ENCODE measurements around the gene ITGB3. TPM values are rescaled to one million over a fixed set of nuclear protein-coding genes. Genes with fewer than 3 reads are reported as not detected.

The ITGB3 gene
- total RNA-seq, 2 donors from 2014 or later = 68.1 to 197 TPM

- Histone ChIP-seq H3K4me3 (no peak overlapping the region), H3K9me3 (no peaks in the 10 kb centered on the region), H3K4me1 (ENCODE audit: control insufficient read depth in 1 of 2, low read depth in 2 of 2) (peaks cover 3 to 16% of the 10 kb centered on the region in 2 donors), H3K36me3 (no peaks in the 10 kb centered on the region), H3K27me3 (replicated peaks; ENCODE audit: insufficient read depth) (no peaks in the 10 kb centered on the region), H3K27ac (no peak overlapping the region)
- no peak for TF ChIP-seq CTCF (IDR thresholded peaks at IDR 0.05)
- ATAC-seq (ENCODE audit: insufficient number of reproducible peaks, low FRiP score, low read depth) (no peak), DNase-seq (ENCODE audit: low spot score) (no peak)
These were observed 21.2 kb upstream of the ITGB3 start for GRCh38 chr17:47232465-47232864.

- Histone ChIP-seq H3K36me3 (no peaks in the 10 kb centered on the region), H3K9me3 (no peaks in the 10 kb centered on the region), H3K4me1 (ENCODE audit: control insufficient read depth in 1 of 2, low read depth in 2 of 2) (peaks cover 8 to 21% of the 10 kb centered on the region in 2 donors), H3K4me3 (no peak overlapping the region), H3K27ac (no peak overlapping the region), H3K27me3 (replicated peaks; ENCODE audit: insufficient read depth) (no peaks in the 10 kb centered on the region)
- no peak for DNase-seq (ENCODE audit: low spot score)
- no peak for ATAC-seq (ENCODE audit: insufficient number of reproducible peaks, low FRiP score, low read depth)
- no peak for TF ChIP-seq CTCF (IDR thresholded peaks at IDR 0.05)
These were observed 18.1 kb upstream of the ITGB3 start for GRCh38 chr17:47235506-47235905.

GRCh38 chr17:47235923-47236322 is 17.7 kb upstream of the ITGB3 start:
- H3K27ac ChIP-seq = no peak overlapping the region
- ATAC-seq (ENCODE audit: insufficient number of reproducible peaks, low FRiP score, low read depth) (no peak), DNase-seq (ENCODE audit: low spot score) (no peak)
- no peak overlapping the region for H3K4me3 ChIP-seq
- no peaks in the 10 kb centered on the region for H3K36me3 ChIP-seq
- H3K4me1 ChIP-seq (ENCODE audit: control insufficient read depth in 1 of 2, low read depth in 2 of 2) = peaks cover 8 to 22% of the 10 kb centered on the region in 2 donors
- no peak for TF ChIP-seq CTCF (IDR thresholded peaks at IDR 0.05)
- no peaks in the 10 kb centered on the region for H3K27me3 ChIP-seq (replicated peaks; ENCODE audit: insufficient read depth)
- no peaks in the 10 kb centered on the region for H3K9me3 ChIP-seq

GRCh38 chr17:47237841-47238240 is 15.8 kb upstream of the ITGB3 start:
- TF ChIP-seq CTCF (IDR thresholded peaks at IDR 0.05) = no peak
- ATAC-seq (ENCODE audit: insufficient number of reproducible peaks, low FRiP score, low read depth) (no peak), DNase-seq (ENCODE audit: low spot score) (no peak)
- H3K9me3 ChIP-seq = no peaks in the 10 kb centered on the region
- H3K27ac ChIP-seq = no peak overlapping the region
- H3K27me3 ChIP-seq (replicated peaks; ENCODE audit: insufficient read depth) = no peaks in the 10 kb centered on the region
- no peak overlapping the region for H3K4me3 ChIP-seq
- peaks cover 8 to 25% of the 10 kb centered on the region in 2 donors for H3K4me1 ChIP-seq (ENCODE audit: control insufficient read depth in 1 of 2, low read depth in 2 of 2)
- no peaks in the 10 kb centered on the region for H3K36me3 ChIP-seq

GRCh38 chr17:47238321-47239010 is 15.2 kb upstream of the ITGB3 start:
- DNase-seq (ENCODE audit: low spot score) = no peak
- Histone ChIP-seq H3K36me3 (no peaks in the 10 kb centered on the region), H3K4me1 (ENCODE audit: control insufficient read depth in 1 of 2, low read depth in 2 of 2) (peaks cover 8 to 25% of the 10 kb centered on the region in 2 donors), H3K4me3 (no peak overlapping the region), H3K27ac (peak overlapping the region in 1 of 2 donors; percentile 85), H3K9me3 (no peaks in the 10 kb centered on the region), H3K27me3 (replicated peaks; ENCODE audit: insufficient read depth) (no peaks in the 10 kb centered on the region)
- TF ChIP-seq CTCF (IDR thresholded peaks at IDR 0.05) = no peak
- ATAC-seq (ENCODE audit: insufficient number of reproducible peaks, low FRiP score, low read depth) = no peak

Data from thoracic aorta (tissue), 2 donors.